HG02623 (cell line): ENCODE results near the gene PSMD7.

Experiments used
- ATAC-seq: cut with Tn5 transposase; IDR thresholded peaks from one replicate; pipeline ENCODE4 v1.9.1; 2021; ENCODE audit warnings: moderate library complexity; ENCODE audit not compliant: unreplicated experiment

The PSMD7 gene

GRCh38 chr16:74296432-74297144 lies at the start of gene PSMD7:
TSS of gene PSMD7 (plus strand) at chr16:74296814. CDS start at chr16:74296915, 101 bp downstream.
- ATAC-seq = peak; percentile 95

GRCh38 chr16:74249254-74249653 lies 47.4 kb upstream of the PSMD7 start:
- ATAC-seq = no peak

- ATAC-seq = no peak
Observed at GRCh38 chr16:74249846-74250245, 46.8 kb upstream of the PSMD7 start.

- ATAC-seq = no peak
Observed at GRCh38 chr16:74252329-74252728, 44.3 kb upstream of the PSMD7 start.

GRCh38 chr16:74253161-74253938 lies 43.3 kb upstream of the PSMD7 start:
- no peak for ATAC-seq

- ATAC-seq = no peak
Observed at GRCh38 chr16:74257061-74257460, 39.6 kb upstream of the PSMD7 start.

DNA sequence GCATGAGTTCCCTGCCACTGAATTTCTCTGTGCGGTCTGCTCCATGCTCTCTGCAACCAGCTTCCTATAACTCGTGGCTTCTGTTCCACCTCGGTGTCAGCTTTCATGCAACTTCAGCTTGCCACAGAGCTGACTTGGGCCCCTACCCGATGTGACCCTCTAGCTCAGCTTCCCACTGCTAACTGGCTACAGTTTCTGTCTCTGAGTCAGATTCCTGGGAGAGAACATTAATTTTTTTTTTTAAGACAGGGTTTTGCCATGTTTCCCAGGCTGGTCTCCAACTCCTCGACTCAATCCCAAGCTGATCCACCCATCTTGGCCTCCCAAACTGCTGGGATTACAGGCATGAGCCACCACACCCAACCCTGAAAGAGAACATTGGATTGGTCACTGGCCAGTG lies 35.5 kb upstream of the PSMD7 start:
- no peak for ATAC-seq

GRCh38 chr16:74264811-74265210 lies 31.8 kb upstream of the PSMD7 start:
- ATAC-seq = no peak

- ATAC-seq = no peak
Observed at GRCh38 chr16:74268372-74268782, 28.2 kb upstream of the PSMD7 start.

GRCh38 chr16:74271872-74272271 lies 24.7 kb upstream of the PSMD7 start:
- ATAC-seq = no peak

- no peak for ATAC-seq
Observed at GRCh38 chr16:74275031-74275636, 21.5 kb upstream of the PSMD7 start.

DNA sequence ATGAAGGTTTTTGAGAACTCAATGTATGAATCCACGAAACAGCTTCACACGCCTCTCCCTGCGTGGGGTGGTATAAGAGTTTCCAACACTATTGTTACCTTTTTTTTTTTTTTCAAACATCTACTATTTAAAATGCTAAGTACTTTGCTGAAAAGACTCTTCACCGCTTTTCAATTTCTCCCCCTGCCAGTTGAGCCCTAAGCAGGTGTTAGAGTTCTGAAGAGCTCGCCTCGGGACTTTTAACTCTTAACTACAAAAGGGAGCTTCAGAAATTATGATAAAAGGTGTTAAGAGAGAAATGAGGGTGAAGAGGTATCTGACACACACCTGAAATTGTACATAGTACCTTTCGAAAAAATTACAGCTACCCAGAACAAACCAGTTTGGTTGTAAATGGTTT lies 20.9 kb upstream of the PSMD7 start:
- ATAC-seq = no peak

GRCh38 chr16:74277974-74278373 lies 18.6 kb upstream of the PSMD7 start:
- ATAC-seq = no peak

- no peak for ATAC-seq
Observed at GRCh38 chr16:74279266-74279665, 17.3 kb upstream of the PSMD7 start.

DNA sequence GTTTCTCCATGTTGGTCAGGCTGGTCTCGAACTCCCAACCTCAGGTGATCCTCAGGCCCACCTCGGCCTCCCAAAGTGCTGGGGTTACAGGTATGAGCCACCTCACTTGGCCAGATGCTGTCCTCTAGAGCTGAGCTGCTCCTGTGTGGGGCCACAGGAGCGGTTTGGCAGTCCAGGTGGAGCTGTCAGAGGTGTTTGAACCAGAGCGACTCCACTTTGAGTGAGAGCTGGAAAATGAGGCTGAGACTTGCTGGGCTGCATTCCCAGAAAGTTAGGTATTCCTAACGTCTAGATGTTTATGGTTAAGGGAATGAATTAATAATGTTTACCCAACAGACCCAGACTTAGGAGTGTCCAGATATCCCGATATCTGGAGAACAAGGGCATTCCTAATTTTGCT lies 16.8 kb upstream of the PSMD7 start:
- ATAC-seq = no peak

- ATAC-seq = no peak
Observed at GRCh38 chr16:74280448-74280847, 16.2 kb upstream of the PSMD7 start.

- no peak for ATAC-seq
Observed at GRCh38 chr16:74281300-74281699, 15.3 kb upstream of the PSMD7 start.

- no peak for ATAC-seq
Observed at GRCh38 chr16:74283716-74284115, 12.9 kb upstream of the PSMD7 start.

- no peak for ATAC-seq
Observed at GRCh38 chr16:74288065-74288464, 8.5 kb upstream of the PSMD7 start.

DNA sequence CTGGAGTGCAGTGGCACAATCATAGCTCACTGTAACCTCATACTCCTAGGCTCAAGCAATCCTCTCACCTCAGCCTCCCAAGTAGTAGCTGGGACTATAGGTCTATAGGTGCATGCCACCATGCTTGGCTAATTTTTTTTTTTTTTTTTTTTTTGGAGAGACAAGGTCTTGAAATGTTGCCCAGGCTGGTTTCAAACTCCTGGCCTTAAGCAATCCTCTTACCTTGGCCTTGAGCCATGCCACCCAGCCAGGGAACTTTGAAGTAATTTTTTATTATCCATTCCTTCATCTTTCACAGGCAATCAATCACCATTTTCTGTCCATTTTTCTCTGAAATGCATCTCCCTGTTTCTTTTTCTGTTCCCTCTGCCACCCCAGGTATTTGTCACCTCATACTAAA lies 6.3 kb upstream of the PSMD7 start:
- no peak for ATAC-seq

DNA sequence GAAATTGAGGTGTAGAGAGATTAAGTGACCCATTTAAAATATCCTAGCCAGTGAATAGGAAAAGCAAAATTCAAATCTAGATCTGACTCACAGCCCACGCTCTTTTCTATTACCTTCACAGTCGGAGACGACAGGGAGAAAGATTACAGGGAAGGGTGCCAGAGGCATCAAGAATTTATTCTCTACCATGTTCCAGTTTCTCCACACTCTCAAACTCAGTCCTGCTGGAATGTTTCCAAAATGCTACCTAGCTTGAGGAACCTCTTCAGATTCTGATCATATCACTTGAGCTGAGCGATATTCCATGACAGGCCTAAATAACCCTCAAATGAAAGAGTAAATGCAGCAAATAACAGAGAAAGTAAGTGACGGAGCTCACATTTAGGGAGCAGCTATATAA lies 5.4 kb upstream of the PSMD7 start:
- no peak for ATAC-seq

DNA sequence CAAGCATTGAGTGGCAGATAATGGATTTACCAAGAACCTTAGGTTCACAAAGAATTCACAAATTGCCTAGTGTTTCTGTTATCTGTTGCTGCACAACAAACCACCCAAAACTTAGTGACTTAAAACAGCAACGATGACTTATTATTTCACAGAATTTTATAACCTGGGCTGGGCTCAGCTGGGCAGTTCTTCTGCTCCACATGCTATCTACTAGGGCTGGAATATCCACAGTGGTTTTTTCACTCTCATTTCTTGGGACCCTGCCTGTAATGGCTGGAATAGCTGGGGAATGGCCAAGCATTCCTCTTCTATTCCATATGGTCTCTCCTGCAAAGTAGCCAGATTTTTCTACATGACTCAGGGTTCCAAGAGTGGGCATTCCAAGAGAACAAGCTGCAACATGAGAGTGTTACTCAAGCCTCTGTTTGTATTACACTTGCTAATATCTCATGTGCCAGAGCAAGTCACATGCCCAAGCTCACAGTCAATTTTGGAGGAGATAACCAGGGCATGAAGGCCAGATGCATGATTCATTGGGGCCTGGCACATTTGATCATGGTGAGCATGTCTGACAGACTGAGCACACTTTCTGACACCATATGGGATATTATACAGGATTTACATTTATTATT lies 4.9 kb upstream of the PSMD7 start:
- no peak for ATAC-seq
